ENCODE measurements around the gene NUAK1.

Gene NUAK1

DNA sequence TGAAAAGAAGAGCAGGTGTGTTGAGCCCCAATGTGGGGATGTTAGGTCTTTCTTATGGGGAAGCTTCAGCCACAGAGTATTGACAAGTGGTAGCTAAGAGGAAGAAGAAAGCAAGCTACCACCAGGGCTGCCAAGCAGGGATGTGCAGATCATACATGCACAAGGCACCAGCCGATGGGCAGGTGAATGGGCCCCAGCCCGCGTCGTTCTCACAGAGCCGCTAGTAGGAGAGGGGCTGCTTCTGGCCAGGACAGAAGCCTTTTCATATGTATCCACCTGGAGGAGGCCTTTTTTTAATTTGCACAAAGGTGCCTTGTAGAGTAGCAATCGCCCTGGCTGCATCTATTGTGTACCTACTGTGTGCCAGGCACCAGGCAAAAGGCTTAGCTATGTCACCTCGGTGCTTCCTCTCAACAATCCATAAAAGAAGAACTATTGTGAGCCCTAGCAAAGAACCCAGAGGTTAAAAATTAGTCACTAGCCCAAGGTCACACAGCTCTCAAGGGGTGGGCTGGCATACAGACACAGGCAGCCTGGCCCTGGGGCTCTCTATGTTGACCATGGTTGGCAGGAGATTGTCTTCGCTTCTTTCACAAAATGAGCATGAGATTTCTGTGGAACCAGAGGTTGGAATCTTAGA lies 8.2 kb downstream of the NUAK1 start:
- TF ChIP-seq, protein P1, sequence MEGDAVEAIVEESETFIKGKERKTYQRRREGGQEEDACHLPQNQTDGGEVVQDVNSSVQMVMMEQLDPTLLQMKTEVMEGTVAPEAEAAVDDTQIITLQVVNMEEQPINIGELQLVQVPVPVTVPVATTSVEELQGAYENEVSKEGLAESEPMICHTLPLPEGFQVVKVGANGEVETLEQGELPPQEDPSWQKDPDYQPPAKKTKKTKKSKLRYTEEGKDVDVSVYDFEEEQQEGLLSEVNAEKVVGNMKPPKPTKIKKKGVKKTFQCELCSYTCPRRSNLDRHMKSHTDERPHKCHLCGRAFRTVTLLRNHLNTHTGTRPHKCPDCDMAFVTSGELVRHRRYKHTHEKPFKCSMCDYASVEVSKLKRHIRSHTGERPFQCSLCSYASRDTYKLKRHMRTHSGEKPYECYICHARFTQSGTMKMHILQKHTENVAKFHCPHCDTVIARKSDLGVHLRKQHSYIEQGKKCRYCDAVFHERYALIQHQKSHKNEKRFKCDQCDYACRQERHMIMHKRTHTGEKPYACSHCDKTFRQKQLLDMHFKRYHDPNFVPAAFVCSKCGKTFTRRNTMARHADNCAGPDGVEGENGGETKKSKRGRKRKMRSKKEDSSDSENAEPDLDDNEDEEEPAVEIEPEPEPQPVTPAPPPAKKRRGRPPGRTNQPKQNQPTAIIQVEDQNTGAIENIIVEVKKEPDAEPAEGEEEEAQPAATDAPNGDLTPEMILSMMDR (IDR thresholded peaks at IDR 0.05; ENCODE audit: low read depth, low read length) = no peak
- no peak for DNase-seq (ENCODE audit: extremely low read depth, low read depth)

DNA sequence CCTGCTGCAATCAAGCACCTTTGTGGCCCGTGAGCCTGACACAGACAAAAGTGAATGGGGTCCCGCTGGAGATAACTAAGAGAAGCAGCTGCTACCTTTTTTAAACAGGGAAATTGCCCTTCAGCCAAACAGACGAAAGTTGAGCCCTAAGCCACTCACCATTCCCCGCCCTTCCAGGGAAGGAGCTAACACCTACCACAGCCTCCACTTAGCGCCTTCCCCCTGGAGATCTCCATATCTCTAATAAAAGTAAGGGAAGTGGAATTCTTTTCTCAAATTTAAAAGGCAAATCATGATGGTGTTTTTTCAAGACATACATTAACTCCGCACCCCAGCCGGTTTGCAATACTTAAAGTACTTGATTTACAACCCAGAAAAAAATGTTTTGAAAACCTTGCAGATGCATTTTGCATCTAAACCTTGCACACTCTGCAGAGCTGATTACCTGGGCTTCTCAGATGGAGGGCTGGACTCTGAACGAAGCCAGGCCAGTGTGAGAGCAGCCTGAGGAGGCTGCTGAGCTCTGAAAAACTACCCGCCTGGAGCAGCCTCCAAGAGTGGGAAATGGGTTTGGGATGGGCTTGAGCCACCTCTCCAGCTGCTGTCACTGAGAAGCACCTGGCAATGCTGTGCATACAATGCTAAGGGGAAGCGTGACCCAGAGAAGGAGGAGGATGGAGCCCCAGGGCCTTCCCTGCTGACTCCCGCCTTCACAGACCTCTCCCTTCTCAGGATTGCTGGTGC lies 10.0 kb downstream of the NUAK1 start:
- DNase-seq (ENCODE audit: extremely low read depth, low read depth) = no peak
- TF ChIP-seq, protein P1 (IDR thresholded peaks at IDR 0.05; ENCODE audit: low read depth, low read length) = no peak

DNA sequence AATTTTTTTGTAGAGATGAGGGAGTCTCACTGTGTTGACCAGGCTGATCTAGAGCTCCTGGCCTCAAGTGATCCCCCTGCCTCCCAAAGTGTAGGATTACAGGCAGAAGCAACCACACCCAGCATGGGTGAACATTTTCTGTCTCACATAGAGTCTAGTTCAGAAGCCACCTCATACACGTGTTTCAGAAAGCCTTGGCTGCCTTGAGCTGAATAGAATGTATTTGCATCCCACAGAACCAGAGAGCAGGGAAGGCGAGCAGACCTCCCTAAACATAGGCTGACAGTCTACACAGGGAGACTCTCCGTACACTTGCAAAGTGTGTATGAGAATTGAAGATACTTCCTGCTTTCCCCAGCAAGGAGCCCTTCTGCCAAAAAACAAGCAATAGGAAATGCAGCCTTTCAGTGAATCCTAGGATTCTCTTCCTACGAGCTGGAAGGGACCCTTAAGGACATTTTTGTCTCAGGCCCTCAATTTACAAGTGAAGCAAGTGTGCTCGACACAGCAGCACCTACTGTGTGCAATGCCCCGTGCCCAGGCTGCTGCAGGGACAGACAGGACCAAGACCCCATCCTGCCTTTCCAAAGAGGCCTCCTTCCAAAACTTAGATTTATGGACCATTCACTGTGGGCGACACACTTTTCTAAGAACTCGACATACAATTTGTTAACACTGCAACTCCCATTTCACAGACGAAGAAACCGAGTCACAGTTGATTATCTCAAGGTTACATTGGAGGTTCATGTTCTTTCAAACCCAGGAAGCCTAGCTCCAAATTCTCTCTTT lies 11.2 kb downstream of the NUAK1 start:
- TF ChIP-seq, protein P1 (IDR thresholded peaks at IDR 0.05; ENCODE audit: low read depth, low read length) = no peak; the same call in 1 of the 2 replicates
- DNase-seq (ENCODE audit: extremely low read depth, low read depth) = no peak

DNA sequence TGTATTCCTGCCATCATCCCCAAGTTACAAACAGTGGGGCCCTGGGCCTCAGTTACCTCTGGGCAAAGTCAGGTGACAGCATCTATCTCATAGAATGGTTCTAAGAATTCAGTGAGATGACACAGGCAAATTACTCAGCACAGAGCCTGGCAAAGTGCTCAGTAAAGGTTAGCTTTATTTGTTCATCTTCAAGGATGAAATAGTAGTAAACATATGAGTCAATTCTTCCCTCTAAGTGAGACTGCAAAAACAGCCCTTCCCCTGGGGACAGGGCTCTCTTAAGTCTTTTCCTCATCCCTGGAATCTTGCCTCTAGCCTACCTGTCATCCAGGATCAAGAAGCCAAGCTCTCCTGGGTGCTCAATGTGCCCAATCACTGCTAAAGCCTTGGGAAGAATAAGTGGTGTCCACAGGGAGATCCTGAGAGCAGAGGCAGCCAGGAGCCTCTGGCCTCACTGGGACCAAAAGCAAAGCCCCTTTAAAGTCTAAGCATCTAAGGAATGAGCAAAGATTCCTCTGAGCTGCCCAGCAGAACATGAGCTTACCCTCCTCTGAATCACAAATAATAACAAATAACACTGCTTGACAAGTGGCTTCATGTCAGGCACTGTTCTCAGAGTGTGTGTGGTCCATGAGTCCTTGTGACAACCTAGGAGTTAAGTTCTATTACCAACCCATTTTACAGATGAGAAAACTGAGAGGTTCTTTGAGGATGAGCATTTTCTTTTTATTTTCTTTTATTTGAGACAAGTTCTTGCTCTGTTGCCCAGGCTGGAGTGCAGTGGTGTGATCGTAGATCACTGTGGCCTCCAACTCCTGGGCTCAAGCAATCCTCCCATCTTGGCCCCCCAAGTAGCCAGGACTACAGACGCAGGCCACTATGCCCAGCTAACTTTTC lies 12.1 kb downstream of the NUAK1 start:
- TF ChIP-seq, protein P1 (IDR thresholded peaks at IDR 0.05; ENCODE audit: low read depth, low read length) = no peak

GRCh38 chr12:106125351-106126095 lies 13.2 kb downstream of the NUAK1 start:
- TF ChIP-seq, protein P1 (IDR thresholded peaks at IDR 0.05; ENCODE audit: low read depth, low read length) = no peak
- no peak for DNase-seq (ENCODE audit: extremely low read depth, low read depth)

More for the DNA sequence above, 12.1 kb downstream of the NUAK1 start:
- no peak for DNase-seq (ENCODE audit: extremely low read depth, low read depth)

DNA sequence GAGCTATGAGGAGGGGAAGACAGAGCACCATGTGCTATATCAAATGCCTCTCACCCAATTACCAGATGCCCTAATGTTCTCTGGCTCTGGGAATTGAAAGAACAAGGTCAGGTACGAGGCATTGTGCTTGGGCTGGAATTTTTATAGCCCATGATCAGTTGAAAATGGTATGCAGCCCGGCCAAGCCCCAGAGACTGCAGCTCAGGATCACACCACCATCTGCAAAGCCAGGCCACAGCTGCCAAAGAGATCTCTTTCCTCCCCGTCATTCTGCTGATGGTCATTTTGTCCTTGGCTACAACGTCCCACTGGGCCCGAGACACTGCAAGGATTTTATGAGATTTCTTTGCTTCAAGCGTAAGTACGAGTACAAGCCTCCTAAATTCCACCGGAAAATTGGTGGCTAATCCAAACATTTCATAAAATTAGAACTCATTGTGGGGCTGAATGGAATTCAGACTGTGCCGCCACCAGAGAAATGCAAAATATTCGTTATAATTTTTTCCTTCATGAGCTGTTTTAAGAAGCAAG lies 15.1 kb downstream of the NUAK1 start:
- DNase-seq (ENCODE audit: extremely low read depth, low read depth) = no peak

More for the DNA sequence above, 15.1 kb downstream of the NUAK1 start:
- TF ChIP-seq, protein P1 (IDR thresholded peaks at IDR 0.05; ENCODE audit: low read depth, low read length) = no peak
